Fibroblast of skin of right quadriceps (primary cell): ENCODE measurements around the gene FAM185A.
"Not testable (repeated sequence)": the region's sequence is repeated elsewhere in the genome, so short reads cannot be mapped to it uniquely, and the experiment has no call there.

ENCODE experiments used
- DNase-seq: peaks from one replicate; pipeline ENCODE4 v3.0.0-alpha.2; 2013

FAM185A gene

DNA sequence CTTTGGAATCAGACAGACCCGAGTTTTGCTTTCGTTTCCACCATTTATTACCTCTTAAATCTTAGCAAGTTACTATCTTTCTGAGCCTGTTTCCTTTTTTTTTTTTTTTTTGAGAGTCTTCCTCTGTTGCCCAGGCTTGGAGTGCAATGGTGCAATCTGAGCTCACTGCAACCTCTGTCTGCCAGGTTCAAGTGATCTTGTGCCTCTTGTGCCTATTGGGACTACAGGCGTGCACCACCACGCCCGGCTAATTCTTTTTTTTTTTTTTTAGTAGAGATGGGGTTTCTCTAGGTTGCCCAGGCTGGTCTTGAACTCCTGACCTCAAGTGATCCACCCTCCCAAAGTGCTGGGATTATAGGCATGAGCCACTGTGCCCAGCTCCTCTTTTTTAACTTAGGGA, 84.5 kb downstream of the FAM185A start:
- no peak for DNase-seq

DNA sequence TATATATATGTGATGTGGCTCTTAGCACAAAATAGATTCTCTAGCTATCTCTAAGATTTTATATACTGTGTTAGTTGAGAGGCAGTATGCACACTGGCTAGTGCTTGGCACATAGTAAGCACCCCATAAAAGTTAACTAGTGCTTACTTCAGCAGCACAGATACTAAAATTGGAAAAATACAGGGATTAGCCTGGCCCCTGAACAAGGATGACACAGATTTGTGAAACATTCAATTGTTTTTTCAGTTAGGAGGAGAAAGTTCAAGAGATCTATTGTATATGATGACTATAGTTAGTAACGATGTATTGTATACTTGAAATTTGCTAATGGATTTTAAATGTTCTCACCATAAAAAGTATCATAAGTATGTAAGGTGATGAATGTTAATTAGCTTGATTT, 85.7 kb downstream of the FAM185A start:
- DNase-seq, result no peak

DNA sequence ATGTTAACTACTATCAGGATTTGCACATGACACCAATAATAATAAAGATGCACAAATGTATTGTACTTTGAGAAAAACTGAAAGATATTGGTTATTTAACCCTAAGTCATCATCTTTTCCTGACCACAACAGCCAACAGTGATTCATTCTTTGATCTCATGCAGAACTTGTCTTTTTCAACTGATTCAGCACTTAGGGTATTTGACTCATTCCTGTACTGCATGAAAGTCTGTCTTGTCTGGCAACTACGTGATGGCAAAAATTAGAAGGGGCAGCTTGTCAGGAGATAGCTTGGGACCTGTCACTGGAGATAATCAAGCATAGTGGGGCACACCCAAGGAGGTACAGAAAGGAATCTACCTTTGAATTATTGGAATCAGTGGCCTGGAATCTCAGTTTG, 86.2 kb downstream of the FAM185A start:
- DNase-seq, result peak; percentile 85

DNA sequence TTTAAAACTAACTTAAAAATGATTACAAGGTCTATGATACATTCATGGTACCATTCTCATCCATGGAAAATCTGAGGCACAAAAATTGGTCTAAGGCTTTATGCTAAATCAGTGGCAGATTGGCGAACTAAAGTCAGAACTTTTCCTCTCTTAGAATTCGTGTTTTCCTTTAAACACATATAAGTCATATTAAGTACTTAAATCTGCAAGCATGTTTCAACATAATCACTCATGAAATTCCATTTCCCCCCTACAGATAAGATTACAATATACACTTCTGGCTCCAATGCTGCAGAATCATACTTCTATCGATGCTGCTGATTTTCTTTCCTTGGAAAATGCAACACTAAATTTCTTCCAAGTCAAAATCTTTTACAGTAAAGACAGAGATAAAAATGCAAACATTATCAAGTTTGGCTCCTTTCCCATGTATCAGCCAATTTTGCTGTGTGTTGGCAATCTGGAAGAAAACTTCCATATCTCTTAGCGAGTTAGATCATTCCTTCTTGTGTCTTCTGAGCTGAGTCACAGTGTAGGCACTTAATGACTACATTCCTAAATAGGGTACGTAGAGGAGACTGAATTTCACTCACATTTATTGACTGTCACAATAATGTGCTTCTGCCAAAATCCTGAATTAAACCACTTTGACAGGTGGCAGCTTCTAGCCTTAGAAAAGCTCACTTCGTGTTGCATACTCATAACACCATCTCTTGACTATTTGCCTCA, 87.6 kb downstream of the FAM185A start:
- DNase-seq, result peak; percentile 93

DNA sequence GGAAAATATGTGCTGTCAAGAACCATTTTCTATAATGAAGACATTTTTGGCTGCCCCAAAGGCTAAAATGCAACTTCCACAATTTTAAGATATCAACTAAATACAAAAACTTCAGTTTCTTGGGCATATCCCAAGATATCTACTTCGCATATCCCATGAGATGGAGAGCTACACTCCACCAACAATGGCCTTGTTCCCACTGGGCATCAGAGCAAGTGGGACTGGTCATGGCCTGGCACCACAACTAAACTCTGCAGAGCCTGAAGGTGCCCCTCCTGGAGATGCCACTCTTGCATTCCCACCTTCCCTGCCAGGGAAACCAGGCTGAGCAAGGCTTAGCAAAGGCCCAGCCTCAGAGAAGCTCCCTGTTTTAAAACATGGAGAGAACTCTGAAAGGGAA, 88.2 kb downstream of the FAM185A start:
- no peak for DNase-seq

DNA sequence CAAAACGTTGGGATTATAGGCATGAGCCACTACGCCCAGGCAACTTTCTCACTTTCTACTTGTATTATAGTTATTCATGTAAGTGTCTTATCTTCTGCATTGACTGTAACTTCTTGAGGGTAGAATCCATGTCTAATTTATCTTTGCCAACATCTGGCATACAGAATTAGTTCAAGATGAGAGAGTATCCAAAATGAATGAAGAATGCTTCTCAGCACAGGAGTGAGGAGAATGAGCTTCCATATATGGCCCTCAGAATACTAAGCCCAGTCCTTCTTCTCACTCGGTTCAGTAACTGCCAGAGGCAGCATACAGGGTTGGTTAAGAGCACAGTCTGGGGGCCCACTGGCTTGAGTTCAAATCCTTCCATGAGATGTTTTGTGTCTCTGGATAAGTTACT, 89.0 kb downstream of the FAM185A start:
- DNase-seq, result no peak

DNA sequence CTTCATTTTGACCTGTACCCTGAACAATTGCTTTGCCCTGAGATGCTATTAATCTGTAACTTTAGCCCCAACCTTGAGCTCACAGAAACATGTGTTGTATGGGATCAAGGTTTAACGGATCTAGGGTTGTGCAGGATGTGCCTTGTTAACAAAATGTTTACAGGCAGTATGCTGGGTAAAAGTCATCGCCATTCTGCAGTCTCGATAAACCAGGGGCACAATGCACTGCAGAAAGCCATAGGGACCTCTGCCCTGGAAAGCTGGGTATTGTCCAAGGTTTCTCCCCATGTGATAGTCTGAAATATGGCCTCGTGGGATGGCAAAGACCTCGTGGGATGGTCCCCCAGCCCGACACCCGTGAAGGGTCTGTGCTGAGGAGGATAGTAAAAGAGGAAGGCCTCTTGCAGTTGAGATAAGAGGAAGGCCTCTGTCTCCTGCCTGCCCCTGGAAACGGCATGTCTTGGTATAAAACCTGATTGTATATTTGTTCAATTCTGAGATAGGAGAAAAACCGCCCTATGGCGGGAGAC, 89.8 kb downstream of the FAM185A start:
- DNase-seq, result not testable (repeated sequence)

DNA sequence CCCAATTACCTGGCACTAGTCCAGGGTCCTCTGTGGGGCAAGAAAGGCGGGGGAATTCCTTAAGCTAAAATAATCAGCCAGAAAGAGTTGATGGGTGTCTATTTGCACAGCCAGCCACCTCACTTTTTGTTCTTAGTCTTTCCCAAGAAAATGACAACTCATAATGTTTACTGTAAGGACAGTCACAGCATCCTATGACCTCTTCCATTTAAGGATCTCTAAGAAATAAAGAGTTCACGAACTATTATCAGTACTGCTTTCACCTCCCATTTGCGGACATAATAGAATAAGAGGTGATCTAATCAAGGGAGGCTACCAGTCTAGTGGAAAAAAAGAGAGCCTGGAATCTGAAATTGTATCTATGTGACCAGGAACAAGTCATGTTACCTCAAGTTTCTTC, 91.6 kb downstream of the FAM185A start:
- no peak for DNase-seq

DNA sequence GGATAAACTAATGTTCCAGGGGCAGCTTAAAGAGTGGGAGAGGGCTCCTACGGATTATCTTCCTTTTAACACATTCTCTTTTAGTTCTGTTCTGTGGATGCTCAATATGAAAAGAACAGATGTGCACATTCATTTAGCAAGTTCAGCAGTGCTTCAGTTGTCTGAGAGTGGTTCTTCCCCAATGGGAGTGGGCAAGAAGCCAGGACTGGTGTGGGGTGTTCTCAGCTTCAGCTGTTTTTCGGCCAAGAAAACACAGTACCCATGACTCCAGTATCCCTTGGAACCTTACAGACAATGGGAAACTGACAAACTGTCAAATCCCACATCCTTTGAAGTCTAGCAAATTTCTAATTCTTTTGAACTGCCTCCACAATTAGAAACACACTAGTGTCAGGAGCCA, 92.5 kb downstream of the FAM185A start:
- DNase-seq, result no peak

DNA sequence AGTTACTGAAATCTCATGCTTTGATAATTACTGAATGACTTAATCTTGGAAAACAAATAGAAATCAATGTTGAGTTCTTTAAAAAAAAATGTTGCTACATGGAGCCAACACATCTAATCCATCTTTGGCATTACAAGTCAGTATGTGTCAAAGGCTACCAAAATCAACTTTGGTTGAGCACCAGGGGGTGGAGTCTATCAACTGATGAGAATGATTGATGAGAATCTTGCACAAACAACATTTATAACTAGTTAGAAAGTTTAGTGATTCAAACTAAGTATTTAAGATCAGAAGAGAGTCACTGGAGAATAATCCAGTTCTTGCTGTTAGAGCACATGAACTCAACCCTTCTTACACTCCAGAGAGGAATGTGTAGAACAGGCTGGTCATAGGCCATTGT, 93.5 kb downstream of the FAM185A start:
- no peak for DNase-seq

DNA sequence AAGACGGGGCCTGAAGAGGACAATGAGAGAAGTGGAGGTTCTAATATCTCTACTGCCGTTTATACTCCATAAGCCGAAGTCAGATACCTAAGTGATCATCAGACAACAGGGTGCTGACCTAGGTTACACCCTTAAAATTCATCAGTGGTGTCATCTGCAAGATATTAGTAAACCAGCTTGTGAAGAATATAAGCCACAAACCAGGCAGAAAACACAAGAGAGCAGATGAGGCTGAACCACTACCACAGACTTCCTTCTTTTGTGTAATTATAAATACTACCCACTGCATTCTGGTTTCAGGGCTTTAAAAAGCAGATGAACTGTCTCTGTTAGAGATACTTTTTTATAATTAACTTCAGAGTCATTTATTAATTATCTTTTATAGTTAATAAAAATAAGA, 95.1 kb downstream of the FAM185A start:
- no peak for DNase-seq

DNA sequence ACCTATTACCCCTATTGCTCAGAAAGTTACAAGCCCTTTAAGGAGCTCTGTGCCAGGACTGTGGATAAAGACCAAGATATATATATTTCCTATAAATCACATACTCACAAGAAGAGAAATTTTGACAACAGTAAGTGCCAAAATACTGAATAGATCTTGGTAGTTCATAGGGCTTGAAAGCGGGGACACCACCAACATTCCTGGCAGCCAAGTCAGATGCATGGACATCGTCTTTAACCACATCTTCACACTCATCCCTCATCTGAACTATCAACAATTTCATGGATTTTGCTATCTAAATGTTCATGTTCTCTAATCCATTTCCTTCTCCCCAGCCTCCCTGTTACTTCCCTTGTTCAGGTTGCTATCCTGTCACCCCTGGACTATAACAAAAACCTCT, 96.5 kb downstream of the FAM185A start:
- no peak for DNase-seq

DNA sequence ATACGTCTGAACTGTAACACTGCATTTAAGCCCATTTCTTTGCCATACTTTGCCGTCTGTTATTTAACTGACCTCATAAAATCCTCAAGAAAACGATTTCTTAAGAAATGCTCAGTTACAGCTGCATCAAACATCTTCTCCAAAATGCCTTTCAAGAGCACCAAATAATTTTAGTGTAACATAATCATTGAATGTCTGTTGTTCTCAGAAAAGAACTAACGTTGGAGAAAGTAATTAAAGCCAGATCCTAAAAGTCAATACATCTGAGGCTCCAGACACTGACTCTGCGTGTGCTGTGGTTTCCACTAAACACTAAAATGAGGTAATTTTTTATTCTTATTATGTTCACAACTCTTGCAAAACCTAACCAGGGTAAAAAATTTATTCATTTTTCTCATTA, 100.3 kb downstream of the FAM185A start:
- DNase-seq, result peak; percentile 86

DNA sequence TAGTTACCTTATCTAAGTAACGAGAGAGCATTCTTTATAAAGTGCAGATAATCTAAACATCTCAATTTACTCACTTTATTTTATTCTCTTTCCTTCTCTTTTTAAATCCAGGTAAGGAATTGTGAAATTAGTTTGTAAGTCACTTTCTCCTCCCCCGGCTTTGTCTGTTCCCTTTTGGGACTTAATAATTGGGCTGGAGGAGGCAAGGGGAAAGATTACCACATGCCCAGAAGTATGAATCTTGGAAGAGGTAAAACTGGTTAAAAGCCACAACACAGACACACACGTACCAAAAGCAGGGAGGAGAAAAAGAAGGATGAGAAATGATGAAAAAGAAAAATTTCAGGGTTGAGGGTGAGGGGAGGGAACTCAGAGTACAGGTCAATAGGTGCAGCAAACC, 100.7 kb downstream of the FAM185A start:
- DNase-seq, result no peak

DNA sequence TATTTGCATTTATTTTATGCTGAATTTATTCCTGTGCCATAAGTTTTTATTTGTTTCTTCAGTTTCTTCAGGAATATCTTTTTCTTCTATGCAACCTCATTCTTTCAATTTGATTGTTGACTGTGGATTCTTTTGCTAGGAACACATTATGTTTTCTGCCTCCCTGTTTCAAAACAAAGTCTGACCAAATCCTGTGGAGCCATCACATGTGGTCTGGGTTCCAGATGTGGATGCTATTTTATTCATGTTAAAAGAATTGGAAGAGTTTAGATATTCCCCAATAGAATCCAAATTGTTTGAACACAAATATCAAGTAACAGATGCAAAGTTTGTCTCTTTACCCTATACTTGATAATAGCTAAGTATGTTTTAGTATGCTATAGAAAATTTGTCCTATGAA, 107.2 kb downstream of the FAM185A start:
- DNase-seq, result no peak
